SU-DHL-6 (cell line): ENCODE data around the gene FOXD2.

Experiments used
- H2AFZ ChIP-seq: fragments of 200-600 bp; sonication (generic); 2 replicates; pipeline ENCODE4 v1.6.1; 2014; ENCODE audit warnings: low read depth, mild to moderate bottlenecking, moderate library complexity, mixed read lengths, antibody characterized with exemption, low read length; ENCODE audit not compliant: severe bottlenecking
- H3F3A ChIP-seq: fragments of 200-600 bp; shearing (Covaris generic); 2 replicates; pipeline ENCODE4 v1.6.0; 2016; ENCODE audit warnings: antibody characterized with exemption, mild to moderate bottlenecking; ENCODE audit not compliant: insufficient read depth
- H3K27ac ChIP-seq: fragments of 200-600 bp; sonication (generic); 2 replicates; pipeline ENCODE4 v1.5.1; 2016; ENCODE audit warnings: low read depth, mild to moderate bottlenecking, low read length, moderate library complexity, mixed read lengths
- H3K27me3 ChIP-seq: fragments of 200-600 bp; sonication (generic), shearing (Covaris generic); 2 replicates; pipeline ENCODE4 v1.6.0; 2014; ENCODE audit warnings: mild to moderate bottlenecking, low read length
- H3K36me3 ChIP-seq: fragments of 200-600 bp; sonication (generic); 2 replicates; pipeline ENCODE4 v1.6.1; 2014; ENCODE audit warnings: mild to moderate bottlenecking, low read length, mixed read lengths
- H3K4me2 ChIP-seq: fragments of 300-600, 200-600 bp; shearing (Covaris generic), sonication (generic); 2 replicates; pipeline ENCODE4 v1.6.0; 2014; ENCODE audit warnings: low read length, low read depth, mild to moderate bottlenecking; ENCODE audit not compliant: poor library complexity, severe bottlenecking
- H3K4me3 ChIP-seq: fragments of 200-600 bp; sonication (generic); 2 replicates; pipeline ENCODE4 v1.5.1; 2014; ENCODE audit warnings: antibody characterized with exemption, low read length, mild to moderate bottlenecking, mixed read lengths; ENCODE audit not compliant: insufficient read depth, poor library complexity, severe bottlenecking
- H3K79me2 ChIP-seq: fragments of 200-600 bp; sonication (generic); 2 replicates; pipeline ENCODE4 v1.6.1; 2014; ENCODE audit warnings: mild to moderate bottlenecking, low read length, moderate library complexity; ENCODE audit not compliant: insufficient read depth
- H3K9ac ChIP-seq: fragments of 200-600 bp; sonication (generic); 2 replicates; pipeline ENCODE4 v1.7.0; 2014; ENCODE audit warnings: mild to moderate bottlenecking, low read length
- H3K9me2 ChIP-seq: fragments of 200-600 bp; sonication (generic); replicated peaks from 2 replicates; pipeline ENCODE4 v1.6.1; 2014; ENCODE audit warnings: low read length; ENCODE audit not compliant: insufficient read depth
- H3K9me3 ChIP-seq: fragments of 200-600 bp; sonication (generic); 2 replicates; pipeline ENCODE4 v1.6.1; 2014; ENCODE audit warnings: low read length, mixed read lengths; ENCODE audit not compliant: insufficient read depth
- H4K20me1 ChIP-seq: fragments of 200-600 bp; sonication (generic); 2 replicates; pipeline ENCODE4 v1.6.1; 2014; ENCODE audit warnings: low read depth, mild to moderate bottlenecking, antibody characterized with exemption, low read length, moderate library complexity, mixed read lengths
- EZH2phosphoT487 ChIP-seq: fragments of 200-600 bp; sonication (generic), shearing (Covaris generic); conservative IDR thresholded peaks from 2 replicates; pipeline ENCODE4 v1.6.1; 2018; ENCODE audit warnings: mild to moderate bottlenecking, antibody characterized with exemption, low read length, moderate library complexity, mixed read lengths
- TF ChIP-seq, protein P1 (sequence below): fragments of 200-600 bp; sonication (generic); IDR thresholded peaks from one replicate; pipeline ENCODE4 v1.5.1; 2017; ENCODE audit warnings: antibody characterized with exemption, mild to moderate bottlenecking, low read length, moderate library complexity; ENCODE audit not compliant: insufficient read depth, poor library complexity, severe bottlenecking

The FOXD2 gene

DNA sequence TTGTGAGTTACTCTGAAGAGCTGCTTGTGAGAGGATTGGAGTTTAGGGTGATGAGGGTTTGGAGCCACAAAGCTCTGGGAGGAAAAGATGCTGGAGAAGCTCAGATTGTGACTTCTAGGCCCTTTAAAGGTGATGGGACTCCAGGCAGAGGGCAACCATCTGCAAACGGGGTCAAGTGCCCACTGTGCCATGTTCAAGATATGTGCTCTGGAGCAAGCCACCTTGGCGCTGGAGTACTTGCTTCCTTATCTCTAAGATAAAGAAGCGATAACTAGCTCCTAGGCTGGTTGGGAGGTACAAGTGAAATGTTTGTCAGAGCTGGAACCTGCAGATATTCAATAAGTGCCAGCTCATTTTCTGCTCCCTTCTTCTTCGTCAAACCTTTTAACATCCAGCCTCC is 36.1 kb upstream of the FOXD2 start:
- no peaks in the 10 kb centered on the region for H3F3A ChIP-seq
- no peak overlapping the region for H3K27ac ChIP-seq
- no peaks in the 10 kb centered on the region for H3K9me3 ChIP-seq
- no peak overlapping the region for H3K4me3 ChIP-seq
- no peaks in the 10 kb centered on the region for H3K9me2 ChIP-seq
- no peak for TF ChIP-seq EZH2phosphoT487
- TF ChIP-seq, protein P1, sequence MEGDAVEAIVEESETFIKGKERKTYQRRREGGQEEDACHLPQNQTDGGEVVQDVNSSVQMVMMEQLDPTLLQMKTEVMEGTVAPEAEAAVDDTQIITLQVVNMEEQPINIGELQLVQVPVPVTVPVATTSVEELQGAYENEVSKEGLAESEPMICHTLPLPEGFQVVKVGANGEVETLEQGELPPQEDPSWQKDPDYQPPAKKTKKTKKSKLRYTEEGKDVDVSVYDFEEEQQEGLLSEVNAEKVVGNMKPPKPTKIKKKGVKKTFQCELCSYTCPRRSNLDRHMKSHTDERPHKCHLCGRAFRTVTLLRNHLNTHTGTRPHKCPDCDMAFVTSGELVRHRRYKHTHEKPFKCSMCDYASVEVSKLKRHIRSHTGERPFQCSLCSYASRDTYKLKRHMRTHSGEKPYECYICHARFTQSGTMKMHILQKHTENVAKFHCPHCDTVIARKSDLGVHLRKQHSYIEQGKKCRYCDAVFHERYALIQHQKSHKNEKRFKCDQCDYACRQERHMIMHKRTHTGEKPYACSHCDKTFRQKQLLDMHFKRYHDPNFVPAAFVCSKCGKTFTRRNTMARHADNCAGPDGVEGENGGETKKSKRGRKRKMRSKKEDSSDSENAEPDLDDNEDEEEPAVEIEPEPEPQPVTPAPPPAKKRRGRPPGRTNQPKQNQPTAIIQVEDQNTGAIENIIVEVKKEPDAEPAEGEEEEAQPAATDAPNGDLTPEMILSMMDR, result no peak
- no peaks in the 10 kb centered on the region for H4K20me1 ChIP-seq
- H3K9ac ChIP-seq, result no peak overlapping the region
- no peaks in the 10 kb centered on the region for H3K79me2 ChIP-seq
- no peaks in the 10 kb centered on the region for H3K27me3 ChIP-seq
- H3K36me3 ChIP-seq, result no peaks in the 10 kb centered on the region
- no peak overlapping the region for H2AFZ ChIP-seq
- no peak overlapping the region for H3K4me2 ChIP-seq

DNA sequence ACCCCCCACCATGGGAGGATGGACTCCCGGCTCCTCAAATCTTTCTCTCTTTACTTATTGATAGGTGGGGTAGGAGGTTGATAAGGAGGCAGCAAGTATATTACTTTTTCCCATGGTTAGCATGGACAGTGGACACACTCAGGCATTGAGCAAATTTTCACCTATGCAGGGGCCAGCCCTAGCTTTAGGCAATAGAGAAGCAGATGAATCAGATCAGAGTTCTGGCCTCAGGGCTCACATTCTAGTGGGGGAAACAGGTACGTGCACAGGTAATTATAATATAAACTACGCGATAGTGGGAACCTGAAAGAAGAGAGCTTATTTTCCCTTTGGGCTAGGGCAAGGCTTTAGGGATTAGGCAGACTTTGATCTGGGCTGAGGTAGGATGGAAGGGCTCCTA is 35.3 kb upstream of the FOXD2 start:
- Histone ChIP-seq H3K4me2 (no peak overlapping the region), H3K9ac (no peak overlapping the region), H3K27ac (no peak overlapping the region), H3K36me3 (no peaks in the 10 kb centered on the region), H2AFZ (no peak overlapping the region), H3K9me2 (no peaks in the 10 kb centered on the region), H3K9me3 (no peaks in the 10 kb centered on the region), H3K27me3 (no peaks in the 10 kb centered on the region), H3K79me2 (no peaks in the 10 kb centered on the region), H4K20me1 (no peaks in the 10 kb centered on the region), H3F3A (no peaks in the 10 kb centered on the region), H3K4me3 (no peak overlapping the region)
- no peak for TF ChIP-seq EZH2phosphoT487
- TF ChIP-seq, protein P1, result no peak

DNA sequence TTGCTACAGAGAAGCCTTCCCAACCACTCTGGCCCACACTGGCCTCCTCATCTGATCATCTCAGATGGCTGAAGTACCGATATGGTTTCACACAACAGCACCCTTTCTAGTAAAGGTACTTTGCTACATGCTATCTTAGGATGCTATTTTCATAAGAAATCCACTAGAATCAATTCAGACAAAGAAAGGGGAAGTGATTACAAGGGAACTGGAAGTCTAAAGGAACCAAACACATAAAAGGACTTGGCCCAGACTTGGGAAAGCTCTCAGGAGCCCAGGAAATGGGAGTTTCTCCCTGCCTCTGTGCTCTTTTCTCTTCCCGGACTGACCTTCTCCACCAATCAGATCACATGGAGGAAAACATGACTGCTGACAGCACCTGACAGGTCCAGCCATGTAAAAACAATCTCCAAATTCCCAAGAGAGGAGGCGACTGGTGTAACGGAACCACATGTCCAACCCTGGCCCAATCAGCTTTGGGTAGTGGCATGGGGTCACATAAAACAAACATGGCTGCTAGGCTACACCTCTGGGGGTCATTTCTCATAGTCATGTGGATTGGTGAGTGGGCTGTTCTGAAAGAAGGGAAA is 34.4 kb upstream of the FOXD2 start:
- H3K4me3 ChIP-seq, result no peak overlapping the region
- no peak for TF ChIP-seq EZH2phosphoT487
- TF ChIP-seq, protein P1, result no peak
- H3K9me3 ChIP-seq, result no peaks in the 10 kb centered on the region
- no peaks in the 10 kb centered on the region for H3K27me3 ChIP-seq
- no peaks in the 10 kb centered on the region for H3K36me3 ChIP-seq
- no peaks in the 10 kb centered on the region for H4K20me1 ChIP-seq
- no peak overlapping the region for H3K27ac ChIP-seq
- H3K79me2 ChIP-seq, result no peaks in the 10 kb centered on the region
- no peak overlapping the region for H3K4me2 ChIP-seq
- no peak overlapping the region for H2AFZ ChIP-seq
- H3K9me2 ChIP-seq, result no peaks in the 10 kb centered on the region
- no peaks in the 10 kb centered on the region for H3F3A ChIP-seq
- no peak overlapping the region for H3K9ac ChIP-seq

DNA sequence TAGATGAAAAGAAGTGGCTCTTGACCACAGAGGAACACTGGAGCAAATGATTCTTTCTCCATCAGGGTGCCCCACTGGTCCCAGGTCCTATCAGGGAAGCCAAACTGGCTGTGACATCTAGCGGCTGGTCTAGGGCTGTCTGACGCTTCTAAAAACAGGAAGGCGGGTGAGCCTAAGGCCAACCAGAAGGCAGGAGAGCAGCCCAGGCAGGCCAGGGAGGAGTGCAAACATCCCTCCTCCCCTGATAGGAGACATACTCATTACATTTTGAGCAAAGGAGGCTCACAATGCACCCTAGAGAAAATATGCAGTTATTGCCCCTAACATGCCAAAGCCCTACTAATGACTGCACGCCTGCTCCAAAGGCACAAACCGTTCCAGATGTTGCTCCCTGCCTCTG is 32.1 kb upstream of the FOXD2 start:
- TF ChIP-seq, protein P1, result no peak
- no peak for TF ChIP-seq EZH2phosphoT487
- no peaks in the 10 kb centered on the region for H3K9me2 ChIP-seq
- no peaks in the 10 kb centered on the region for H3F3A ChIP-seq
- no peak overlapping the region for H3K4me3 ChIP-seq
- no peaks in the 10 kb centered on the region for H3K79me2 ChIP-seq
- no peaks in the 10 kb centered on the region for H4K20me1 ChIP-seq
- no peak overlapping the region for H3K9ac ChIP-seq
- H3K4me2 ChIP-seq, result no peak overlapping the region
- no peak overlapping the region for H2AFZ ChIP-seq
- H3K27me3 ChIP-seq, result no peaks in the 10 kb centered on the region
- no peaks in the 10 kb centered on the region for H3K36me3 ChIP-seq
- no peaks in the 10 kb centered on the region for H3K9me3 ChIP-seq
- no peak overlapping the region for H3K27ac ChIP-seq
